A549 (cell line): ENCODE data around the gene CAVIN3. TPM values are rescaled to one million over a fixed set of nuclear protein-coding genes. Genes with fewer than 3 reads are reported as not detected.

Experiments
- ATAC-seq, 2 experiments: fragments of 200-7000 bp in 1 of 2; fragments of >200 bp in 1 of 2; cut with Nextera tagmentation in 1 of 2; cut with Tn5 transposase in 1 of 2; 3 replicates each; pipeline versions ENCODE4 v1.8.0 to v1.9.1; 2018 to 2020; ENCODE audit warnings: mild to moderate bottlenecking in 1 of 2, moderate library complexity in 1 of 2
- CTCF ChIA-PET: fragments of 300-600 bp; sonication (Branson Sonifier 250); formaldehyde crosslinking; extraction: SDS; loops from one replicate; lab custom pipeline; 2021; ENCODE audit warnings: antibody characterized with exemption, inconsistent platforms; lab: Yijun Ruan, JAX
- POLR2A ChIA-PET: fragments of 350-600 bp; formaldehyde crosslinking; extraction: SDS; loops from one replicate; lab custom pipeline; 2021; ENCODE audit warnings: antibody characterized with exemption, inconsistent platforms; lab: Yijun Ruan, JAX
- DNase-seq, 2 experiments: peaks; one replicate each; pipeline versions ENCODE4 v3.0.0 to v3.0.0-alpha.2; 2011 to 2016; ENCODE audit warnings: low read depth in 1 of 2, low spot score in 1 of 2
- FAIRE-seq: peaks from 2 replicates; lab custom pipeline; 2011; peaks lifted over from hg19 to GRCh38; lab: Jason Lieb, UNC
- H3K27ac ChIP-seq, 2 experiments: fragments of >200 bp; sonication (Bioruptor Twin); formaldehyde crosslinking; 3 replicates each; pipeline ENCODE4 v1.5.1; 2016 to 2017
- H3K4me1 ChIP-seq: fragments of >200 bp; sonication (Bioruptor Twin); formaldehyde crosslinking; 3 replicates; pipeline ENCODE4 v1.6.1; 2016
- H3K4me2 ChIP-seq: fragments of >200 bp; sonication (Bioruptor Twin); formaldehyde crosslinking; 3 replicates; pipeline ENCODE4 v1.6.1; 2016
- H3K4me3 ChIP-seq: fragments of >200 bp; sonication (Bioruptor Twin); formaldehyde crosslinking; 3 replicates; pipeline ENCODE4 v1.5.1; 2016
- H3K9me3 ChIP-seq: fragments of >200 bp; sonication (Bioruptor Twin); formaldehyde crosslinking; 3 replicates; pipeline ENCODE4 v1.6.1; 2016
- CEBPB ChIP-seq, 2 experiments: fragments of >200 bp in 1 of 2; sonication (Bioruptor Twin) in 1 of 2; formaldehyde crosslinking in 1 of 2; IDR thresholded peaks; 2 replicates each; pipeline ENCODE4 v1.6.1; 2012 to 2016
- FOSB ChIP-seq: fragments of 250-450 bp; sonication (Bioruptor Pico); IDR thresholded peaks from 2 replicates; pipeline ENCODE4 v1.5.0; 2020; ENCODE audit warnings: mild to moderate bottlenecking, moderate library complexity
- FOSL2 ChIP-seq, 2 experiments: fragments of 450-650 bp in 1 of 2; fragments of >200 bp in 1 of 2; sonication (Bioruptor Twin) in 1 of 2; formaldehyde crosslinking; IDR thresholded peaks; 2 replicates each; pipeline versions ENCODE4 v1.5.0 to v1.6.1; 2016 to 2020; ENCODE audit warnings: mild to moderate bottlenecking in 1 of 2, moderate library complexity in 1 of 2
- HDAC2 ChIP-seq: fragments of 200-600 bp; sonication (generic); IDR thresholded peaks from 2 replicates; pipeline ENCODE4 v1.6.1; 2016
- HEYL ChIP-seq: fragments of 250-450 bp; sonication (Bioruptor Pico); IDR thresholded peaks from 2 replicates; pipeline ENCODE4 v1.8.0; 2021; ENCODE audit warnings: mild to moderate bottlenecking, moderate library complexity
- HOXA7 ChIP-seq: fragments of 250-450 bp; sonication (Bioruptor Pico); IDR thresholded peaks from 2 replicates; pipeline ENCODE4 v1.5.0; 2020; ENCODE audit warnings: mild to moderate bottlenecking, moderate library complexity
- HOXB5 ChIP-seq: fragments of 250-450 bp; sonication (Bioruptor Pico); IDR thresholded peaks from 2 replicates; pipeline ENCODE4 v1.5.0; 2020; ENCODE audit warnings: mild to moderate bottlenecking, moderate library complexity
- JUN ChIP-seq, 2 experiments: fragments of >200 bp; sonication (Bioruptor Twin); formaldehyde crosslinking; IDR thresholded peaks; 2 replicates in 1 of 2; 3 replicates in 1 of 2; pipeline ENCODE4 v1.6.1; 2016 to 2017
- KDM1A ChIP-seq: fragments of 200-600 bp; sonication (generic); IDR thresholded peaks from 2 replicates; pipeline ENCODE4 v1.6.1; 2016; ENCODE audit warnings: low read depth, mild to moderate bottlenecking
- KDM5A ChIP-seq: fragments of 200-600 bp; sonication (generic); IDR thresholded peaks from 2 replicates; pipeline ENCODE4 v1.6.1; 2016; ENCODE audit warnings: antibody characterized with exemption, mild to moderate bottlenecking
- MAFK ChIP-seq: fragments of 450-650 bp; IDR thresholded peaks from 2 replicates; pipeline ENCODE4 v1.6.1; 2014; ENCODE audit not compliant: partially characterized antibody
- MYC ChIP-seq: IDR thresholded peaks from 2 replicates; pipeline ENCODE4 v1.6.1; 2012; ENCODE audit warnings: mild to moderate bottlenecking, inconsistent platforms, low read length, improper control_type of control experiment, borderline replicate concordance
- NFE2L2 ChIP-seq: fragments of 150-350 bp; conservative IDR thresholded peaks from 2 replicates; pipeline ENCODE4 v1.6.1; 2014; ENCODE audit warnings: low read length
- NPAS2 ChIP-seq: fragments of 250-450 bp; sonication (Bioruptor Pico); IDR thresholded peaks from 2 replicates; pipeline ENCODE4 v1.8.0; 2022; ENCODE audit warnings: mild to moderate bottlenecking, moderate library complexity, borderline replicate concordance
- NR3C1 ChIP-seq: fragments of >200 bp; sonication (Bioruptor Twin); formaldehyde crosslinking; IDR thresholded peaks from 3 replicates; pipeline ENCODE4 v1.6.1; 2017
- POLR2A ChIP-seq: IDR thresholded peaks from 2 replicates; pipeline ENCODE4 v1.6.1; 2012; ENCODE audit warnings: mild to moderate bottlenecking, low read length
- POLR2AphosphoS2 ChIP-seq: conservative IDR thresholded peaks from 2 replicates; pipeline ENCODE4 v1.6.1; 2012; ENCODE audit warnings: low read length, improper control_type of control experiment, inconsistent platforms
- TFCP2L1 ChIP-seq: fragments of 250-450 bp; sonication (Bioruptor Pico); IDR thresholded peaks from 2 replicates; pipeline ENCODE4 v1.5.0; 2021; ENCODE audit warnings: mild to moderate bottlenecking
- ZC3H11A ChIP-seq: fragments of 450-650 bp; IDR thresholded peaks from 2 replicates; pipeline ENCODE4 v1.6.1; 2014; ENCODE audit warnings: antibody characterized with exemption, mild to moderate bottlenecking
- WGBS: methylation state at CpG from one replicate; pipeline ENCODE4 v1.1.6; 2017; ENCODE audit errors: missing lambda C conversion rate; 5-methylcytosine and 5-hydroxymethylcytosine counted together
- polyA plus RNA-seq, 4 experiments: library from polyadenylated mRNA; depleted of rRNA in 3 of 4; stranded (reverse); fragments of >200 nt; fragmentation: RNase III in 1 of 4; extraction: RNeasy Plus Mini Kit Qiagen cat#74134 plus additional on column Dnase treatment in 1 of 4; gene quantifications; 2 replicates in 3 of 4; 3 replicates in 1 of 4; pipeline ENCODE4 v1.2.3, GENCODE V29; 2011 to 2017
- TF ChIP-seq, protein P1 (sequence below): fragments of 200-600 bp; sonication (generic); IDR thresholded peaks from 2 replicates; pipeline ENCODE4 v1.6.1; 2016; ENCODE audit warnings: antibody characterized with exemption, mild to moderate bottlenecking, moderate library complexity
- TF ChIP-seq, protein P2 (sequence below): fragments of >200 bp; sonication (Bioruptor Twin); formaldehyde crosslinking; IDR thresholded peaks from 3 replicates; pipeline ENCODE4 v1.6.1; 2016
- TF ChIP-seq, protein P3 (sequence below): fragments of >200 bp; sonication (Bioruptor Twin); formaldehyde crosslinking; IDR thresholded peaks from 3 replicates; pipeline ENCODE4 v1.5.1; 2016
- TF ChIP-seq, protein P4 (sequence below): IDR thresholded peaks from 2 replicates; pipeline ENCODE4 v1.6.1; 2012; ENCODE audit warnings: low read depth, borderline replicate concordance

CAVIN3 gene
- polyA plus RNA-seq, 2 of the 4 experiments (the other 2 are of a cell fraction), result 6.0 to 26.7 TPM

DNA sequence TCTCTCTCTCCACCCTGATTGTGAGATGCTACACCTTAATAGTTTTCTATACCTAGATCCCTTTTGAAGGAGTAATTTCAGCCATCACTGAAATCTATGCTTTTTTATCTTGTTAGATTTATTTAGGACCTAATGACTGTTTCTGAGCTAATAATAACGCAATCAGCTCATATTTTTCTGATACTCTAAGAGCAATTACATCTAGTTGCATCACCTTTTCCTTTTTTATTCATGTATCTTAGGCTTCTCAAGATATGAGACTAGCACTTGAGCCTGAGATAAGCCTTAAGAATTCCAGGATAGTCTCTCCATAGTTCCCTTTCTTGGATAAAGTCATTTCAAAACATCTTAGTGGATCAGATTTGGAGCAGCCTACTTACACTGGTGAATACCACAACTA is 25.1 kb upstream of the CAVIN3 start:
- 38% methylated on average over 1 of the region's 1 CpG for WGBS
- Histone ChIP-seq H3K4me2 (no peak overlapping the region), H3K27ac (no peak overlapping the region), H3K9me3 (no peaks in the 10 kb centered on the region), H3K4me3 (no peak overlapping the region), H3K4me1 (no peaks in the 10 kb centered on the region)
- FAIRE-seq (no peak), ATAC-seq (no peak), DNase-seq (no peak)
- TF ChIP-seq CEBPB (IDR thresholded peaks at IDR 0.05), result no peak
- TF ChIP-seq, protein P1, sequence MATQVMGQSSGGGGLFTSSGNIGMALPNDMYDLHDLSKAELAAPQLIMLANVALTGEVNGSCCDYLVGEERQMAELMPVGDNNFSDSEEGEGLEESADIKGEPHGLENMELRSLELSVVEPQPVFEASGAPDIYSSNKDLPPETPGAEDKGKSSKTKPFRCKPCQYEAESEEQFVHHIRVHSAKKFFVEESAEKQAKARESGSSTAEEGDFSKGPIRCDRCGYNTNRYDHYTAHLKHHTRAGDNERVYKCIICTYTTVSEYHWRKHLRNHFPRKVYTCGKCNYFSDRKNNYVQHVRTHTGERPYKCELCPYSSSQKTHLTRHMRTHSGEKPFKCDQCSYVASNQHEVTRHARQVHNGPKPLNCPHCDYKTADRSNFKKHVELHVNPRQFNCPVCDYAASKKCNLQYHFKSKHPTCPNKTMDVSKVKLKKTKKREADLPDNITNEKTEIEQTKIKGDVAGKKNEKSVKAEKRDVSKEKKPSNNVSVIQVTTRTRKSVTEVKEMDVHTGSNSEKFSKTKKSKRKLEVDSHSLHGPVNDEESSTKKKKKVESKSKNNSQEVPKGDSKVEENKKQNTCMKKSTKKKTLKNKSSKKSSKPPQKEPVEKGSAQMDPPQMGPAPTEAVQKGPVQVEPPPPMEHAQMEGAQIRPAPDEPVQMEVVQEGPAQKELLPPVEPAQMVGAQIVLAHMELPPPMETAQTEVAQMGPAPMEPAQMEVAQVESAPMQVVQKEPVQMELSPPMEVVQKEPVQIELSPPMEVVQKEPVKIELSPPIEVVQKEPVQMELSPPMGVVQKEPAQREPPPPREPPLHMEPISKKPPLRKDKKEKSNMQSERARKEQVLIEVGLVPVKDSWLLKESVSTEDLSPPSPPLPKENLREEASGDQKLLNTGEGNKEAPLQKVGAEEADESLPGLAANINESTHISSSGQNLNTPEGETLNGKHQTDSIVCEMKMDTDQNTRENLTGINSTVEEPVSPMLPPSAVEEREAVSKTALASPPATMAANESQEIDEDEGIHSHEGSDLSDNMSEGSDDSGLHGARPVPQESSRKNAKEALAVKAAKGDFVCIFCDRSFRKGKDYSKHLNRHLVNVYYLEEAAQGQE, result no peak
- no peak for TF ChIP-seq HOXB5 (CRISPR knock-in tag)
- no peak for TF ChIP-seq NPAS2 (CRISPR knock-in tag)
- TF ChIP-seq, protein P2, sequence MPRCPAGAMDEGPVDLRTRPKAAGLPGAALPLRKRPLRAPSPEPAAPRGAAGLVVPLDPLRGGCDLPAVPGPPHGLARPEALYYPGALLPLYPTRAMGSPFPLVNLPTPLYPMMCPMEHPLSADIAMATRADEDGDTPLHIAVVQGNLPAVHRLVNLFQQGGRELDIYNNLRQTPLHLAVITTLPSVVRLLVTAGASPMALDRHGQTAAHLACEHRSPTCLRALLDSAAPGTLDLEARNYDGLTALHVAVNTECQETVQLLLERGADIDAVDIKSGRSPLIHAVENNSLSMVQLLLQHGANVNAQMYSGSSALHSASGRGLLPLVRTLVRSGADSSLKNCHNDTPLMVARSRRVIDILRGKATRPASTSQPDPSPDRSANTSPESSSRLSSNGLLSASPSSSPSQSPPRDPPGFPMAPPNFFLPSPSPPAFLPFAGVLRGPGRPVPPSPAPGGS, result no peak
- no peak for TF ChIP-seq HEYL (CRISPR knock-in tag)
- no peak for TF ChIP-seq POLR2A
- TF ChIP-seq KDM5A, result no peak
- TF ChIP-seq NFE2L2, result no peak
- POLR2A ChIA-PET, result no interaction called here
- CTCF ChIA-PET, result interaction anchor here (4.3 to 10.3 kb wide), 2 partner anchors 8 to 18 kb away, joined by 25 to 85 read pairs; no protein-coding TSS in a partner anchor

DNA sequence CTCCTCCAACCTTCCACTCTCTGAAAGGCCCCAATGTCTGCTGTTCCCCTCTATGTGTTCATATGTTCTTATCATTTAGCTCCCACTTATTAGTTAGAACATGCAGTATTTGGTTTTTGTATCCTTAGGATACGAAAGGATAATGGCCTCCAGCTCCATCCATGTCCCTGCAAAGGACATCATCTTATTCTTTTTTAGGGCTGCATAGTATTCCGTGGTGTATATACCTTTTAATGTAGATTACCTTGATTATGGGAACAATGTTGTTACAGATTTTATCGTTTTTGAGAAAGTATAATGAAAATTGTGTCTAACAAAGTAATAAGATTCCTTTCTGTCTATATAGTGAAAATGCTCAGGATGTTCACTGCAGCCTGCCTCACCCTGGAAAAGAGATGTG is 16.0 kb upstream of the CAVIN3 start:
- no peak overlapping the region for H3K27ac ChIP-seq
- H3K4me3 ChIP-seq, result no peak overlapping the region
- no peaks in the 10 kb centered on the region for H3K9me3 ChIP-seq
- 17% methylated on average over 3 of the region's 3 CpGs for WGBS
- ATAC-seq, result no peak
- no peaks in the 10 kb centered on the region for H3K4me1 ChIP-seq
- FAIRE-seq, result no peak
- POLR2A ChIA-PET, result no interaction called here
- DNase-seq, result no peak
- CTCF ChIA-PET, result interaction anchor here (0.9 to 10.3 kb wide), 4 partner anchors 17 to 37 kb away, joined by 3 to 85 read pairs (median 4); no protein-coding TSS in a partner anchor
- H3K4me2 ChIP-seq, result no peak overlapping the region
- no peak for TF ChIP-seq HOXB5 (CRISPR knock-in tag)
- TF ChIP-seq HOXA7 (CRISPR knock-in tag), result no peak
- no peak for TF ChIP-seq HEYL (CRISPR knock-in tag)
- TF ChIP-seq MAFK, result no peak
- TF ChIP-seq JUN (IDR thresholded peaks at IDR 0.05), result no peak
- no peak for TF ChIP-seq ZC3H11A
- TF ChIP-seq, protein P3, sequence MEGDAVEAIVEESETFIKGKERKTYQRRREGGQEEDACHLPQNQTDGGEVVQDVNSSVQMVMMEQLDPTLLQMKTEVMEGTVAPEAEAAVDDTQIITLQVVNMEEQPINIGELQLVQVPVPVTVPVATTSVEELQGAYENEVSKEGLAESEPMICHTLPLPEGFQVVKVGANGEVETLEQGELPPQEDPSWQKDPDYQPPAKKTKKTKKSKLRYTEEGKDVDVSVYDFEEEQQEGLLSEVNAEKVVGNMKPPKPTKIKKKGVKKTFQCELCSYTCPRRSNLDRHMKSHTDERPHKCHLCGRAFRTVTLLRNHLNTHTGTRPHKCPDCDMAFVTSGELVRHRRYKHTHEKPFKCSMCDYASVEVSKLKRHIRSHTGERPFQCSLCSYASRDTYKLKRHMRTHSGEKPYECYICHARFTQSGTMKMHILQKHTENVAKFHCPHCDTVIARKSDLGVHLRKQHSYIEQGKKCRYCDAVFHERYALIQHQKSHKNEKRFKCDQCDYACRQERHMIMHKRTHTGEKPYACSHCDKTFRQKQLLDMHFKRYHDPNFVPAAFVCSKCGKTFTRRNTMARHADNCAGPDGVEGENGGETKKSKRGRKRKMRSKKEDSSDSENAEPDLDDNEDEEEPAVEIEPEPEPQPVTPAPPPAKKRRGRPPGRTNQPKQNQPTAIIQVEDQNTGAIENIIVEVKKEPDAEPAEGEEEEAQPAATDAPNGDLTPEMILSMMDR, result no peak
- TF ChIP-seq POLR2AphosphoS2, result no peak
- no peak for TF ChIP-seq FOSL2 (IDR thresholded peaks at IDR 0.05)
- TF ChIP-seq FOSL2 (CRISPR knock-in tag; IDR thresholded peaks at IDR 0.05), result no peak
- TF ChIP-seq KDM1A, result no peak
- no peak for TF ChIP-seq FOSB (CRISPR knock-in tag)
- no peak for TF ChIP-seq MYC
- no peak for TF ChIP-seq HDAC2
- no peak for TF ChIP-seq NR3C1
- TF ChIP-seq NFE2L2, result no peak
- TF ChIP-seq TFCP2L1 (CRISPR knock-in tag), result no peak
- TF ChIP-seq, protein P4, sequence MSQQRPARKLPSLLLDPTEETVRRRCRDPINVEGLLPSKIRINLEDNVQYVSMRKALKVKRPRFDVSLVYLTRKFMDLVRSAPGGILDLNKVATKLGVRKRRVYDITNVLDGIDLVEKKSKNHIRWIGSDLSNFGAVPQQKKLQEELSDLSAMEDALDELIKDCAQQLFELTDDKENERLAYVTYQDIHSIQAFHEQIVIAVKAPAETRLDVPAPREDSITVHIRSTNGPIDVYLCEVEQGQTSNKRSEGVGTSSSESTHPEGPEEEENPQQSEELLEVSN, result no peak
